Measurements from ENCODE around the gene HAND2.

DNA sequence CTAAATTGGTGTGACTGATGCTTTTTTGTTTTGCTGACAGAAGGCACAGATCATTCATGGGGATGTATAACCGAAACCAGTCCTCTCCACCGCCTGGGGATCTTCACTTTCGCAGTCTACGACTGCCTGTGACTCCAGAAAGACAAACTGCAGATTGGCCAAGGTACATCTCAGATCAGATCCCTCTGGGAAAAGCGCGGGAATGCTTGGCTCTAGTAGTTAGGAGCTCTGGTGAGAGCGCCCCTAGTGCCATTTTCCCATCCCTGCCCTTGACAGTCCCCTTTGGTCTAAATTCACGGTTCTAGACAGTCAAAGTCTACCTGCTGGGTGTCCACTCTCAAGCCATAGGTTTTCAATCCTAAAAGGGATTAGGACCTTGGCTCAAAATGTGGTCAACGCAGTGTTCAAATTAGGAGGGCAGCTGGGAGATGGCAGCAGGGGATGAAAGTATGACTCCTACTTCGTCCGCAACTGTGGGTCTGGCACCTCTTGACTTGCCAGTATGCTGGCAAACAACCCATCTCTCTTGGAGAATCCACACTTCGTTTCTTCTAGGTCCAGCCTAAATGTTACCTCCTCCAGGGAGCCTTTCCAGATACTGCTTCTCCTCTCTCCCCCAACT is 6.9 kb upstream of the HAND2 start:
- no peak for TF ChIP-seq POLR2A (IDR thresholded peaks at IDR 0.05)
- TF ChIP-seq EP300 (IDR thresholded peaks at IDR 0.05): no peak
- no peak for TF ChIP-seq CTCF (IDR thresholded peaks at IDR 0.05)
- TF ChIP-seq POLR2AphosphoS5 (IDR thresholded peaks at IDR 0.05): no peak
